Raji (cell line): ENCODE data around the gene ASAP2.

Source experiments
- POLR2A ChIP-seq: IDR thresholded peaks from 2 replicates; pipeline ENCODE4 v1.6.1; 2011; ENCODE audit warnings: low read depth, low read length, control low read depth; ENCODE audit not compliant: insufficient read depth

The ASAP2 gene

DNA sequence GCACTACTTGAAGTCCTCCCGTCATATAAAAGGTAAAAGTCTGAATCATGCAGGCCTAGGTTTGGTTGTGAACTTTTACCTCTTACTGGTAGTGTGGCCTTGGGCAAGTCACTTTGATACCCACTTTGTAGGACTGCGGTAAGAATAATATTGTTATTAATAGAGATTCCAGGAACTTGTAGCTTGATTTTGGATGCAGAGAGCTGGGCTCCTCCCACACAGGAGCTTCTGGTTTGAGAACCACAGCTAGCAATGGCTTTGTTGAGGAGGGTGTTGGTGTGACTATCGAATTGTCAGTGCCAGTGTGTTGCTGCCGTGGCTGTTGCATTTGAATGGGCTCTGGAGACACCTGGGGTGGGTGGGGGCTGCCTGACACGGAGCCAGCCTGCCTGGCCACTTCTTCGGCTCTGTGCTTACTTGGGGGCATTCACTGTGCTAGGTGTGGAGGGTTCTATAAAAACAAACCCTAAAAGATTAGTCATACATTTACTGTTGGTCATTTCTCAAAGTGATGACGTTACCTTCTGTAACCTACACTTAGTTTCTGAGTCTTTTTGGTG lies 38.5 kb downstream of the ASAP2 start:
- TF ChIP-seq POLR2A: no peak

DNA sequence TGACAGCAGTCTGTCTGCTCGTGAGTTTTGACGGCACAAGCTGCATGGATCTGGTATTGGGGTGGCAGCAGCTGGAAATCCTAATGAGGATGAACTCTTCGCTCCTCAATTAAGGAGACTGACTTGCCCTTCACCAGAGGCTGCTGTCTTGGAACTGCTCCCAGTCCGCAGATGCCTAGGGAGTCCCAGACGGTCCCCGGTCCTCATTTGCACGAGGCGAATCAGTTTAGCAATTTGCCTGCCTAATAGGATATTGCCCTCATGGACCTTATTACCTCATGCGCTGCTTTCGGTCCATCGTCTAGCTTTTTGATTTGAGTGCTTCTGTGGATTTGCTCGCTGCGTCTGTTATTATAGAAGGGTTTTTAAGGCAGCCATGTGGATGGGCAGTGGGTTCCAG lies 40.6 kb downstream of the ASAP2 start:
- no peak for TF ChIP-seq POLR2A

DNA sequence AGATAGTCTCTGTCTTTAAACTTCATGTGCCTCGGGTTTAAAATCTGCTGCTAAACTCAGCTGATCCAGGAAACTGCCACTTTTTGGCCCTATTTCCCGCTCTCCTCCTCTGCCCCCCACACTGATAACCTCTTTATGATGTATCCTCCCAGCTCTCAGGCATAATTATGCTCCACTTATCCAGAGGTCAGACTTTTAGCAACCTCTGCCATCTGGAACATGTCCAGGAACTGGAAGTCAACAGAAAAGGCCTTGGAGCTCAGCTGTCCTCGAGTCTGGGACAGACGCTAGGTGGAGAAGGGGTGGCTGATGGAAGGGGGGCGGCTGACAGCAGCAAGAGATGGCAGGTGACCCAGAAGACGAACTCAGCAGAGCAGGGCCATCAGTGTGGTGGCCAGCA lies 41.2 kb downstream of the ASAP2 start:
- no peak for TF ChIP-seq POLR2A

DNA sequence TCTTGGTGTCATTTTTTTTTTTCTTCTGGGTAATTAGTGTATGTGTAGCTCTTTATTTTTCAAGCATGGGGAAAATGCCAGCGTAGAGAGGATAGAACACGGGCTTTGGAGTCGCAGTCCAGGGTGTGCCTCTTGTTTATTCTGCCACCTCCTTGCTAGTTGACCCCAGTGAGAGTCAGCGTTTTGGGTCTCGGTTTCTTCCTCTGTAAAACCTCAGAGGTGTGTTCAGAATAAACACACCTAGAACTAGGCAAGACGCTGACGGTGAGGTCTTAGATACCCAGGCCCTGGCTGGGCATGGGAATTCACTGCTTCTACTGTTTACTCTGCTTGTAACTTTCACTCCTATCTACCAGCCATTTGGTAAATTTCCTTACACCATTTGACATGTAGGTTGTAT lies 41.8 kb downstream of the ASAP2 start:
- no peak for TF ChIP-seq POLR2A

DNA sequence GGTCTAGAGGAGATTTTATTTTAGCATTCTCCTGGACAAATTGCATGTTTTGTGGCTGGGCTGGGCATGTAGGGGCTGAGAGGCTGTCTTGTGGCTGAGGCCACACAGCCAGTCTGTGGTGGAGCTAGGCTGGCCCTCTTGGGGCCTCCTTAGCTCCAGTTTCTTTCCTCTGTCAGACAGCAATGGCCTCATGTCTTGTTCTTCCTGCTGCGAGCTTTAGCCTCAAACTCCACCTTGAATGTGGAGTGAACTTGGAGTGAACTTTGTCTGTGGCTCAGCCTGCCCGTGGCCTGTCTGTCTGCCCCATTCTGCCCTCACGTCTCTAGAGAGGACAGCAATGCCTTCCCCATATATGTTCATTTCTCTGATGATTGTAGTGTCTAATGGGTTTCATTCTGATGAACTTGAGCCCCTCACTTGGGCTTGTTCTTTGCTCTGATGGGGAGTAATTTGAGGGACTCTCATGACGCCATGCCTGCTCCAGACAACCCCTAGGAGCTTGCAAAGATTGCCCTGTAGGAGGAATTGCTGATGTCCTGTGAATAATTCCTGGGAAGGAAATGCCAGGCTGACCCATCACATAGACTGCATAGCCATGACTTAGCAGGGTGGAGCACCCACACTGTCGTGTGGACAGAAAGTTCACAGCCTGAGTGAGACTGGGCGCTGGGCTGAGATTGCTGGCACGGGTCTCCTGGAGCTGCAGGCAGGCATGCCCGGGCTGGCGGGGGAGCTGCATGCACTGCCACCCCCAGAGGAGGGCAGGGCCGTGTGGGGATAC lies 42.6 kb downstream of the ASAP2 start:
- no peak for TF ChIP-seq POLR2A

DNA sequence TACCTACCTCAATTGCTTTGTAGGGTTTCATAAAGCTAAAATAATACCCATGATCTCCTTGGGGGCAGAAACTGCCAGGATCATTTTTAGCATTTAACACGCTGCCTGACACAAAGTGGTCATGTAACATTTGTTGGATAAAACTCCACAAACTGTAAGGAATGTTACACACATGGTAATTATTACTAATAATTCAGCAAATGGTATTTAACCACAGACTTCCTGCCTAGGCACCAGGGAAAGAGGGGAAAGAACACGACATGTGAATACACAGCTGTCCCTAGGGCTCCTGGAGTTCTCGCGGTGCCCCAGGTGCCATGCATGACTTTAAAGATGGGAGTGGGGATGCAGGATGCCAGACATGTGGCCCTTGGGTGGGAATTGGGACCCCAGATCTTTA lies 43.5 kb downstream of the ASAP2 start:
- TF ChIP-seq POLR2A: no peak

DNA sequence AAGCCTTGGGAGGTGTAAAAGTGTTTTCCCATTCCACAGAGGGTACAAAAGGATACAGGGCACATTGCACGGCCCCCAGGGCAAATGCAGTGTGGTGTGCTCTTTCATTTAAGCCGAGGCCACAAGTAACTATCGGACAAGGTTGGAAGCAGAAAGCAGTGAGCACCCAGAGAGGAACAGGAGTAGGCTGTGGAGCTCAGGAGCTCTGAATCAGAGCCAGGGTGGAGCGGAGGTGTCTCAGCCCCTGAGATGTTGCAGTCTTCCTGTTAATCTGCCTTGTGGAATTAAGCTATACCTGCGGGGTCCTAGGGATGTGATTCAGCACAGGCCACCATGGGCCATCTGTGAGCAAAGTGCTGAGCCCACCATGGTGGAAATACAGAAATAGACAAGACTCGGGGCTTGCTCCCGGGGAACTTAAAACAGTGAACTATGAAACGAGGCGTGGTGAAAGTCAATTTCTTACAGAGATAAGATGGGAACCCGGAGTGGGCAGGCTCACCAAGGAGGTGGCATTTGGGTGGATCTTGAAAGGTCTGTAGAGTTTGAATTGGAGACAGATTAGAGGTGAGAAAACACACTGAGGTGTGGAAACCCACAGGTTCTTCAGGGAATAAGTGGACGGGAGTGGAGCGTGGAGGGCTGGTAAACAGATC lies 44.0 kb downstream of the ASAP2 start:
- TF ChIP-seq POLR2A: no peak

DNA sequence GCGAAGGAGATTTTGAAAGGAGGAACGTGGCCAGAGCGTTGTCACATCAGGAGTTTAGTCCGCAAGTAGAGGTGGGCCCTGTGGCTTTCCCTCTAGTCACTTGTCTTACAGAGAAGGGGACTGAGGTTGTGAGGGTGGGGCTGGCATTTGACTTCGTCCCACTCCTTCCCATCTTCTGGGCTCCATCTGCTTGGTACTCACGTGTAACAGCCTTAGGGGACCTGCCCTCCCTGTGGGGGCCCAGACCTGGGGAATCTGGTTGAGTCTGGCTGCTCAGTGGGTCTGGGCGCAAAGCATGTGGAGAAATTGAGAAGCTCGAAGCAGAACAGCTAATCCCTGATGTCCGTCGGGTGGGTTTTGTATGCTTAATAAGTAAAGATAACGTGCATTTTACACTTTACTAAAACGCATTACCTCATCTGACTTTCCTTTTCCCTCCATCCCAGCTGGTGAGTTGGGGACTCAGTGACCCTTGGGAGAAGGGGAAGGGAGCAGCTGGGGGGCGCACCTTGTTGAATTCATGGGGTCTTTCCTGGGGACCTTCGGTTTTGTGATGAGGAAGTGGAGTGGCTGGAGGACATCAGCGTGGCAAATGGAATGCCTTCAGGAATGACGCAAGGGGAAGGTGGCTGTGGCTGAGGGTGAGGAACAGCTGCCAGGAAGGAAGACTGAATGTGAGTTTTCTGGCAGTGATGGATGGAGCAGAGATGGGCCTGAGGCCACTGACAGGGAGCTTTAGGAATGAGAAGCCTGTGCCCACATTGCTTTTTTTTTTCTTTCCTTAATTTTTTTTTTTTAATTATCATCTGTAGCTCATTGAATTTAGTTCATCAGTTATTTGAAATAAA lies 44.8 kb downstream of the ASAP2 start:
- TF ChIP-seq POLR2A: no peak

DNA sequence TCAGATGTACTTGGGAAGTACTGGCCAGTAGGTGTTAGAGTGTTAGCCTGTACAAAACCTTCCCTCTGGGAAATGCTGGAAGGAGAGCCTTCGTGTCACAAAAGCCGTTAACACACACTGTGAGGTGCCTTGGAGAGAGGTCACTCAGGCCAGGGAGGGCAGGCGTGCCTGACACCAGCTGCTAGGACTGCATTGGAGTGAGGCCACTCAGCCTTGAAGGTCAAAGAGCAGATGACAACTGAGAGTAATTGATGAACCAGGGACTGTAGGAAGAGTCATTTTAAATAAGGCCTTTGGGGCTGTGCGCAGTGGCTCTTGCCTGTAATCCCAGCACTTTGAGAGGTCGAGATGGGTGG lies 45.4 kb downstream of the ASAP2 start:
- TF ChIP-seq POLR2A: no peak

DNA sequence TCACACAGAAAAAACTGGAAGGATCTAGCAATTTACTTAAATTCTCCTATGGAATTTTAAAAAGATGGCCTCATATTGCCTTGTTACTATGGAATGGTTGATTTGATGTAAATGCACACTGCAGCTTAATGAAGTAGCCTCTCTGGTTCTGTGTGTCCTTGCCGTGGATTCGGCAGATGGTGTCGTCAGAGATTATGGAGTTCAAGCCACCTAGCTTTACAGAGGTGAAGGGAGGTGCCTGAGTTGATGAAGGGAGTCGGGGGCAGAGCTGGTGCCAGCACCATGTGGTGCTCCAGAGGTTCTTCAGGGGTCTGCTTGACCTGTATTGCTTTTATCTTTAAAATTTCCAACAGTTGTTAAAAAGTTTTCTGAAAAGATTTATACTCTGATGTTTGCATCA lies 48.8 kb downstream of the ASAP2 start:
- no peak for TF ChIP-seq POLR2A

DNA sequence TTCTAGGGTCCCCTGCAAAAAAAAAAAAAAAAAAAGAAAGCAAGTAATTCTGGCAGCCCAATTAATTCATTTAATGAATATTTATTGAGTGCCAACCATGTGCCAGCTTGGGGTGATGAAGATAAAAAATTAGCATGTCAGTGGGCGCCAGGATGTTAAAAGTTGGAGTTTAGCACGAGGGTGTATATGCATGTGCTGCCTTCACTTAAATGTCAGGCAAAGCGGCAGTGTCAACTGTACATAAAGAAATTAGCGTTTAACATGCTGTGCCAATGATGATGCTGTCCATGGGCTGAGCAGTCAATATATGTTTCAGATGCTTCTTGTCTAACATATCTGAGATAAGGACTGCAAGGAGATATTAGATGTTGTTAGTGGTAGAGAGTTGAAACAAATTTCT lies 49.5 kb downstream of the ASAP2 start:
- no peak for TF ChIP-seq POLR2A

DNA sequence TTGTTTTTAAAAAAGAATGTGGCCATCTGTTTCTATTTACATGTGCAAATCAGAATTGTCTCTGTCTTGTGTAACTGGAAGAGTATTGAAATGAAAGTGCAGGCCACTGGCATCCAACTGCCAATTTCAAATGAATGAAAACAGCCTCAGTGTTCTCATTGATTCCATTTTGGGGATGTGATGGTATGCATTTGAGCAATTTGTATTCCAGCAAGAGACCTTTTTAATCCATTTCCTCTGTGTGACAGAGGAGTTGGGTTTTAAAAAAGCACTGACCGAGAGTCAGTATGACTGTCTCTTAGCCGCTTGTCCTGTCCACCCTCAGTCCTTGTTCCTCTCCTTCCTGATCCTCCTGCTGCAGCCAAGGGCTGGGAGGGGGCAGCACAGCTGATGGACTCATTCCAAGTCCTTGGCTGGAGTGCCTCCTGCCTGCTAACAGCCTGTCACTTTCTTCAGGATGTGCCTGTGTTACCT lies 50.0 kb downstream of the ASAP2 start:
- TF ChIP-seq POLR2A: no peak

DNA sequence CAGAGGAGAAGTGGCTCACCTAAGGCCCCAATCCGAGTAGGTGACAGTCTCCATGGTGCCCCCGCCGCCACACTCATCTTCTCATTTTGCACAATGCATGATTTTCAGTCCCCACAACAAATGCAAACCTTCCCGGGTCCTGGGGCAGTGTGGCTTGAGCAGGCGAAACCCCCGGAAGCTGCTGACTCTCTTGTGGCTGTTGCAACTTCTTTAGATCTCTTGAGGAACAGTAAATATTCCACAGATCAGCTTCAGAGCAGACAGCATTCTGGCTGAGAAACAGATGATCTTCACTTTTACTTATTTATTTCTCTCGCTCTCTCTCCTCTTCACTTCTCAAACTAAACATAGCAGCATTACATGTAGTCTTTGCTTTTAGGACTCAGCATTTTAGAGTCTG lies 51.9 kb downstream of the ASAP2 start:
- no peak for TF ChIP-seq POLR2A

DNA sequence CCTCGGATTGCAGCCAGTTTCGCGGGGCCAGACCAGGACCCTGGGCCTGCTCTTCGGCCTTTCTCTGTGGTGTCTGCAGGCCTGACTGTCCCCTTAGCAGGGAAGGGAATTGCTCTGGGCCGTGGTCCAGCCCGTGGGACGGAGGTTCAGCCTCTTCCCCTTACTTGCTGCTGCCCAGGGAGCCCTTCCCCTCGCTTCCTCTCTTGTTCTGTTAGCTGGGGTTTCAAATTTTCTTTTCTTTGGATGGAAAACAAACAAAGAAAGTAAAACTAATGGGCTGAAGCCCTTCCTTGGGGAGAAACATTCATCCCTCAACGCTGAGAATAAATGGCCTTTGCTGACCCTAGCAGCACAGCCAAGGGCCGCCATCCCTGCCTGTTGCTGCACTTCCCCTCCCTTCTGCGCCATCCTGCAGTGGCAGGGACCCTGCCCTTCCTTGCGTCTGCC lies 52.4 kb downstream of the ASAP2 start:
- TF ChIP-seq POLR2A: no peak

DNA sequence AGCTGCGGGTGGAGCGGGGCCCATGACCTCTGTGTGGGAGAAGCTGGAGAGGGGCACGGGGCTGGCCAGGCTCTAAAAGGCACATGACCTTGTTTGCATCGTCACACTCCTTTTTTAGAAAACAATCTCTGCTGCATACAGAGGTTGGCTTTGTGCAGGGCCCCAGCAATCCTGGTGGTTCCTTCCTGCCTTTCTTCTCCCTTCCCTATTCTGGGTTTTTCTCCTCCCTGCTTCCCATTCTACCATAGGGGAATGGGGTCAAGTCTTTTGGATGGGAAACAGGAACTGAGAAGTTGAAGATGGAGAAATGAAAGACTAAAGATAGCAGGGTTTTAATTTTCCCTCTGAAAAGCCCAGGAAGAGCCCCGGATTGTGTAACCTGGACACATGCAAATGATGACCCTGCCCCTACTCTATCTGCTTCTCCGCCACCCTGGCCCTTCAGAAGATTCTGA lies 53.9 kb downstream of the ASAP2 start:
- no peak for TF ChIP-seq POLR2A
